HUES48 (cell line): Measurements from ENCODE around the gene ZP1.

Source experiments
- H3K27ac ChIP-seq: one replicate; pipeline ENCODE4 v1.7.0; 2013; ENCODE audit warnings: low read depth, low read length, inconsistent platforms
- H3K27me3 ChIP-seq: 2 replicates; pipeline ENCODE4 v1.6.1; 2013; ENCODE audit warnings: mild to moderate bottlenecking, low read length; ENCODE audit not compliant: control insufficient read depth, insufficient read depth
- H3K36me3 ChIP-seq: 2 replicates; pipeline ENCODE4 v1.6.1; 2013; ENCODE audit warnings: low read length; ENCODE audit not compliant: control insufficient read depth, insufficient read depth
- H3K4me1 ChIP-seq: 2 replicates; pipeline ENCODE4 v1.6.1; 2013; ENCODE audit warnings: mild to moderate bottlenecking, low read length; ENCODE audit not compliant: control insufficient read depth, insufficient read depth
- H3K4me3 ChIP-seq: 2 replicates; pipeline ENCODE4 v1.5.1; 2013; ENCODE audit warnings: mild to moderate bottlenecking, low read depth, low read length
- H3K9ac ChIP-seq: 2 replicates; pipeline ENCODE4 v1.6.1; 2013; ENCODE audit warnings: mild to moderate bottlenecking, low read depth, low read length, moderate library complexity
- H3K9me3 ChIP-seq: 2 replicates; pipeline ENCODE4 v1.6.1; 2013; ENCODE audit warnings: low read length; ENCODE audit not compliant: control insufficient read depth, insufficient read depth

Gene ZP1

DNA sequence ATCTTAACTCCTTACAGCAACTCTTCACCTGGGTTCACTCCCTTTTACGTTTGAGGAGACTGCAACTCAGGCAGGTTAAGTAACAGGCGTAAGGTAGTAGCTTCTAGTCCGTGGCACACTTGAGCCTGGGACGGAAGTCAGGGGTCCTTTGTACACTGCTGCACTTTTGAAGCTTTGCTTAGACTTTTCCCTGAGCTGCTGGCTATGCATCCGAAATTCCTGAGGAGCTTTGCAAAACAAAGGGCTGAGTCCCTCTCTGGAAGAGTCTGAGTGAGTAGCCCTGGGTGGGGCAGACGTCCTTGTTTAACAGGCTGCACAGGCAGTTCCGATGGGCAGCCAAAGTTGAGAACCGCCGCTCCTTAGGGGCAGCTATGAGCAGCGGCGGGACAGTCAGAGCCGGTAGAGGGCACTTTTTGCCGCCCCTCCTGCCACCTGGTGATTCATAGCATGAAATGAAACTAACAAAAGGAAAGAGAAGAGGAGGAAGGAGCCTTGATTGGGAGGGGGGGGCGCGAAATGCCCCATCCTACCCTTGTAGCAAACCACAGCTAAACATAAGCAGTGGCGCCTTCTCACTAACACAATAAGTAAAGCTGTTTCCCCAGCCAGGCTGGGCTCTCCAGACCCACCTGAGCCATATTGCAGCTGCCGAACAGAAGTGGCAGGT is 48.0 kb downstream of the ZP1 start:
- Histone ChIP-seq H3K36me3 (peaks cover 10% of the 10 kb centered on the region), H3K9ac (peak overlapping the region; percentile 7; the same call in 1 of the 2 replicates), H3K4me3 (peak overlapping the region; percentile 62), H3K27ac (peak overlapping the region; percentile 65), H3K9me3 (no peaks in the 10 kb centered on the region), H3K27me3 (peaks cover 20% of the 10 kb centered on the region), H3K4me1 (peaks cover 28% of the 10 kb centered on the region)

DNA sequence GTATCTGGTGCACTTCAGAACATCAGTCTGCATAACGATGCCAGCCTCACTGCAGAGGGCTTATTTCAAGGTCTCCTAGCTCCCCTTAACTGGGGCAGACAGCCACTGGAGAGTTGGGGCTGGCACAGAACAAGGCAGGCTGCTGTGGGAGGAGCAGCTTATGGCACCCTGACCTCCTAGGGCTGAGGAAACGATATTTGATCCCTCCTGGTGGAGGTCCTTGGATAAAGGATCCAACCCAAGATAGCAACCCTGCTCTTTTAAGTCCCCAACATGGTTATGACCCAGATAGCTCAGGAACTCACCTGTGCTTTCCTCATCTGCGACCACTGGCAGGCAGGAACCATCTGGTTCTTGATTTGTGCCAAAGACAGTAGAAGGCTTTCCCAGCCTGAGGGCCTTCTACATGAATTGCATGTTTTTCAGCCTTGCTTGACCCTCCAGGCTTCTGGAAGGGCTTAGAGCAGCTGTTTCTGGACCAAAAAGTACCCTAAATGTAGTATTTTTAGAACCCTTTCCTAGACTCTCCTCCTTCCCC is 49.4 kb downstream of the ZP1 start:
- peaks cover 23% of the 10 kb centered on the region for H3K36me3 ChIP-seq
- H3K4me1 ChIP-seq, result peaks cover 28% of the 10 kb centered on the region
- no peaks in the 10 kb centered on the region for H3K9me3 ChIP-seq
- no peak overlapping the region for H3K27ac ChIP-seq
- H3K27me3 ChIP-seq, result peaks cover 13% of the 10 kb centered on the region
- no peak overlapping the region for H3K4me3 ChIP-seq
- H3K9ac ChIP-seq, result no peak overlapping the region

- Histone ChIP-seq H3K9ac (no peak overlapping the region), H3K27me3 (peaks cover 8% of the 10 kb centered on the region), H3K36me3 (peaks cover 28% of the 10 kb centered on the region), H3K4me1 (peaks cover 28% of the 10 kb centered on the region), H3K4me3 (no peak overlapping the region), H3K27ac (no peak overlapping the region), H3K9me3 (no peaks in the 10 kb centered on the region)
Measured at GRCh38 chr11:60917267-60917666, 49.9 kb downstream of the ZP1 start.

- no peak overlapping the region for H3K9ac ChIP-seq
- H3K27me3 ChIP-seq, result peaks cover 8% of the 10 kb centered on the region; the same call in 1 of the 2 replicates
- H3K36me3 ChIP-seq, result peaks cover 30% of the 10 kb centered on the region
- H3K4me3 ChIP-seq, result no peak overlapping the region
- H3K27ac ChIP-seq, result no peak overlapping the region
- no peaks in the 10 kb centered on the region for H3K9me3 ChIP-seq
- peaks cover 25% of the 10 kb centered on the region for H3K4me1 ChIP-seq
Measured at GRCh38 chr11:60918251-60918938, 51.1 kb downstream of the ZP1 start.

DNA sequence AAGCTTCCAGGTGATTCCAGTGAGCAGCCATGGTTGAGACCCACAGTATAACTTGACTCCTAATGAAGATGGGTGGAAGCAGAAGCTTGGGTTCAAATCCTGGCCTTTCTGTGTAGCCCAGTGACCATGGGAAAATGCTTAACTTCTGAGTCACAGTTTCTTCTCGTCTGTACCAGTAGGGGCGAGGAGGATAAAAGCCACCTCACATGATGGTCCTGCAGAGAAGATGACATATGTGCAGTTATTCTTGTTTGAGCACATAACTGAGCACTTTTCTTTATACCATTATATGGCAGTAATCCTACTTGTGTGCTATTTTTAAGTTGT is 51.6 kb downstream of the ZP1 start:
- no peaks in the 10 kb centered on the region for H3K9me3 ChIP-seq
- peaks cover 25% of the 10 kb centered on the region for H3K4me1 ChIP-seq
- H3K9ac ChIP-seq, result no peak overlapping the region
- no peak overlapping the region for H3K4me3 ChIP-seq
- no peak overlapping the region for H3K27ac ChIP-seq
- H3K36me3 ChIP-seq, result peaks cover 30% of the 10 kb centered on the region
- peaks cover 8% of the 10 kb centered on the region; the same call in 1 of the 2 replicates for H3K27me3 ChIP-seq

GRCh38 chr11:60919320-60919719 is 52.0 kb downstream of the ZP1 start:
- H3K9me3 ChIP-seq, result no peaks in the 10 kb centered on the region
- peaks cover 26% of the 10 kb centered on the region for H3K4me1 ChIP-seq
- no peak overlapping the region for H3K4me3 ChIP-seq
- H3K27ac ChIP-seq, result no peak overlapping the region
- H3K27me3 ChIP-seq, result peaks cover 8% of the 10 kb centered on the region; the same call in 1 of the 2 replicates
- no peak overlapping the region for H3K9ac ChIP-seq
- H3K36me3 ChIP-seq, result peaks cover 30% of the 10 kb centered on the region

- H3K9me3 ChIP-seq, result no peaks in the 10 kb centered on the region
- no peak overlapping the region for H3K4me3 ChIP-seq
- H3K36me3 ChIP-seq, result peaks cover 30% of the 10 kb centered on the region
- H3K27ac ChIP-seq, result no peak overlapping the region
- H3K4me1 ChIP-seq, result peaks cover 22% of the 10 kb centered on the region
- H3K27me3 ChIP-seq, result peaks cover 3% of the 10 kb centered on the region; the same call in 1 of the 2 replicates
- H3K9ac ChIP-seq, result no peak overlapping the region
Measured at GRCh38 chr11:60919956-60920355, 52.6 kb downstream of the ZP1 start.

DNA sequence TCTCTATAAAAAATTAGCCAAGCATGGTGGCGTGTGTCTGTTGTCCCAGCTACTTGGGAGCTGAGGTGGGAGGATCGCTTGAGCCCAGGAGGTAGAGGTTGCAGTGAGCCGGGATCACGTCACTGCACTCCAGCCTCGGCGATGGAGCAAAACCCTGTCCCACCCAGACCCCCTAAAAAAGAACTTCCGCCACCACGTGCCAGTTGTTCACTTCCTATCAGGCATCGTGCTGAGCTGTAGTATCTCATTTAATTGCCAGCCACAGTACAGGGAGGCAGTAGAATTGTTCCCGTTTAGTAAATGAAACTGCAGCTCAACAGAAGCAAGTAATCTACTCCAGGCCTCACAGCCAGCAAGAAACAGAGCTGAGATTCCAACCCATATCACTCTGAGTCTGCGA is 53.9 kb downstream of the ZP1 start:
- H3K36me3 ChIP-seq, result peaks cover 30% of the 10 kb centered on the region
- H3K9ac ChIP-seq, result no peak overlapping the region
- H3K27me3 ChIP-seq, result no peaks in the 10 kb centered on the region; the same call in 1 of the 2 replicates
- H3K4me3 ChIP-seq, result no peak overlapping the region
- H3K9me3 ChIP-seq, result no peaks in the 10 kb centered on the region
- no peak overlapping the region for H3K27ac ChIP-seq
- H3K4me1 ChIP-seq, result peaks cover 16% of the 10 kb centered on the region

DNA sequence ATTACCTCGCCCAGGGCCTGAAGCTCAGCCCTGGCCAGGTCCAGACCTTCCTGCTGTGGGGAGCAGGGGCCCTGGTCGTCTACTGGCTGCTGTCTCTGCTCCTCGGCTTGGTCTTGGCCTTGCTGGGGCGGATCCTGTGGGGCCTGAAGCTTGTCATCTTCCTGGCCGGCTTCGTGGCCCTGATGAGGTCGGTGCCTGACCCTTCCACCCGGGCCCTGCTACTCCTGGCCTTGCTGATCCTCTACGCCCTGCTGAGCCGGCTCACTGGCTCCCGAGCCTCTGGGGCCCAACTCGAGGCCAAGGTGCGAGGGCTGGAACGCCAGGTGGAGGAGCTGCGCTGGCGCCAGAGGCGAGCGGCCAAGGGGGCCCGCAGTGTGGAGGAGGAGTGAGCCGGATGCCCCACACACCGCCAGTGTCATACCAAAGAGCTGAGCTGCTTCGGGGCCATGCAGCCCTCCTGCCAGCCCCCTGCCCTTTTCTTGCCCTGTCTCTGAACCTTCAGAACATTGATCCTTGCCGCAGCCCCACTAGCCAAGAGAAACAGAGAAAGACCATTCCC is 54.5 kb downstream of the ZP1 start:
- peaks cover 34% of the 10 kb centered on the region for H3K36me3 ChIP-seq
- H3K9me3 ChIP-seq, result no peaks in the 10 kb centered on the region
- no peak overlapping the region for H3K9ac ChIP-seq
- H3K4me1 ChIP-seq, result peaks cover 10% of the 10 kb centered on the region
- H3K27me3 ChIP-seq, result no peaks in the 10 kb centered on the region; the same call in 1 of the 2 replicates
- no peak overlapping the region for H3K4me3 ChIP-seq
- H3K27ac ChIP-seq, result no peak overlapping the region

DNA sequence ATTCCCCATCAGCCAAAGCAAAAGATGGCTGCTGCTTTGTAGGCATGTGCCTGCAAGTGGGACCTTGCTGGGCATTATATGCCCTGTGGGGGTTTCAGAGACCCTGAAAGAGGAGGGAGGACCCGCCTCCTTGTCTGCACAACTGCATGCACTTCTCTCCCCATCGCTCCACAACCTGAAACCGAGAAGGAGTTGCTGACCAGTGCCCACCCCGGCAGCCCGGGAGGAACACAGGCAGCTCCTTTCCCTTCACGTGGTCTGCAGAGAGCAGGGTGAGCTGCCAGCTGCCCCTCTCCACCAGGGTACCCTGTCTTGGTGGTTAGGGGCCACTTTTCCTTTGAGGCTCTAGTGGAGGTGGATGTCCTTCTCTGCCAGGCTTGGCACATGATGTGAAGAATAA is 55.6 kb downstream of the ZP1 start:
- no peak overlapping the region for H3K9ac ChIP-seq
- H3K27ac ChIP-seq, result no peak overlapping the region
- no peaks in the 10 kb centered on the region; the same call in 1 of the 2 replicates for H3K27me3 ChIP-seq
- H3K9me3 ChIP-seq, result no peaks in the 10 kb centered on the region
- no peak overlapping the region for H3K4me3 ChIP-seq
- peaks cover 9% of the 10 kb centered on the region for H3K4me1 ChIP-seq
- peaks cover 44% of the 10 kb centered on the region for H3K36me3 ChIP-seq

DNA sequence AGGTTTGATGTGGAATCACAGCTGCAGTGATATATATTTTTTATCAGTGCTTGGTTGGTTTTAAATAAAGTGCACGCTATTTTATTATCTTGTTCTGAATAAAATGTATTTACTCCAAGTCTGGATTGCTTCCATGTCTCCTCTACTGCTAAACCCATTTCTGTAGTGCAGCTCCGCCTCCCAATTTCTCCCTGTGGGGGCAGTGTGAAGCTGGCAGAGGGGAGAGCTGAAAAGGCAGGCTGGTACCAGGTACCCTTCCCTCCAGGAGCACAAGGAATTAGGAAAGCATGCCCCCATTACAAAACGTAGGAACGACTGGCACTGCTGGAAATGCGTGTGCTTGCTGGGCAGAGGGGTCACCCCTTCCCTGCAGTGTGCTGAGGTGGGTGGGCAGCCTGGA is 56.0 kb downstream of the ZP1 start:
- Histone ChIP-seq H3K9me3 (no peaks in the 10 kb centered on the region), H3K27me3 (no peaks in the 10 kb centered on the region; the same call in 1 of the 2 replicates), H3K4me3 (no peak overlapping the region), H3K4me1 (peaks cover 9% of the 10 kb centered on the region), H3K36me3 (peaks cover 49% of the 10 kb centered on the region), H3K27ac (no peak overlapping the region), H3K9ac (no peak overlapping the region)
